Panc1 (cell line): Measurements from ENCODE around the gene SIK3. TPM values are rescaled to one million over a fixed set of nuclear protein-coding genes. Genes with fewer than 3 reads are reported as not detected.
A peak's percentile ranks its signal among the peaks of the same experiment; 100 is the strongest.

Source experiments
- ATAC-seq: fragments of 200-7000 bp; cut with Tn5 transposase; 2 replicates; pipeline ENCODE4 v1.9.1; 2020; ENCODE audit warnings: mild to moderate bottlenecking, moderate library complexity
- BruUV-seq: library from RNA; stranded (reverse); fragments of 400-500 nt; replicated peaks from 2 replicates; lab custom pipeline; 2021; lab: Mats Ljungman, UMichigan
- CTCF ChIA-PET: fragments of 300-600 bp; sonication (Branson Sonifier 250); formaldehyde crosslinking; loops from one replicate; lab custom pipeline; 2022; ENCODE audit warnings: antibody characterized with exemption; lab: Charles Lee
- POLR2A ChIA-PET: fragments of 300-600 bp; sonication (Branson Sonifier 250); formaldehyde crosslinking; loops from one replicate; lab custom pipeline; 2022; ENCODE audit warnings: antibody characterized with exemption; lab: Charles Lee
- DNase-seq: peaks from one replicate; pipeline ENCODE4 v3.0.0-alpha.2; 2010; ENCODE audit warnings: low read depth, low spot score
- H3K27ac ChIP-seq: 2 replicates; pipeline ENCODE4 v1.5.1; 2011; ENCODE audit warnings: mild to moderate bottlenecking, low read length, inconsistent platforms
- H3K27me3 ChIP-seq: fragments of 200-500 bp; sonication (Bioruptor generic); 2 replicates; pipeline ENCODE4 v1.6.0; 2014; ENCODE audit warnings: low read length, inconsistent platforms; ENCODE audit not compliant: control insufficient read depth, insufficient read depth
- H3K36me3 ChIP-seq: fragments of 200-500 bp; sonication (Bioruptor generic); 2 replicates; pipeline ENCODE4 v1.5.1; 2014; ENCODE audit warnings: inconsistent platforms, mild to moderate bottlenecking, low read length, moderate library complexity; ENCODE audit not compliant: control insufficient read depth, insufficient read depth
- H3K4me1 ChIP-seq: 2 replicates; pipeline ENCODE4 v1.5.1; 2011; ENCODE audit warnings: inconsistent platforms, mild to moderate bottlenecking, low read length, moderate library complexity; ENCODE audit not compliant: control insufficient read depth, insufficient read depth
- H3K4me3 ChIP-seq, 2 experiments: 2 replicates each; pipeline ENCODE4 v1.5.1; 2011 to 2012; ENCODE audit warnings: low read depth in 2 of 2, low read length in 2 of 2, mild to moderate bottlenecking in 2 of 2, inconsistent platforms in 1 of 2, moderate library complexity in 1 of 2
- H3K9me3 ChIP-seq: fragments of 200-500 bp; sonication (Bioruptor generic); 2 replicates; pipeline ENCODE4 v1.5.1; 2014; ENCODE audit warnings: low read depth, mild to moderate bottlenecking, inconsistent platforms, low read length, moderate library complexity; ENCODE audit not compliant: control insufficient read depth, insufficient read depth
- CTCF ChIP-seq: fragments of 450-650 bp; IDR thresholded peaks from 2 replicates; pipeline ENCODE4 v1.5.1; 2017; ENCODE audit warnings: mild to moderate bottlenecking
- POLR2AphosphoS5 ChIP-seq: IDR thresholded peaks from 2 replicates; pipeline ENCODE4 v1.6.1; 2012; ENCODE audit warnings: mild to moderate bottlenecking, low read depth, low read length, moderate library complexity
- REST ChIP-seq, 2 experiments: IDR thresholded peaks; 2 replicates each; pipeline ENCODE4 v1.6.1; 2011 to 2012; ENCODE audit warnings: low read depth in 2 of 2, control low read depth in 1 of 2, low read length in 1 of 2, mild to moderate bottlenecking in 1 of 2, moderate library complexity in 1 of 2; ENCODE audit not compliant: insufficient read depth in 1 of 2
- SIN3A ChIP-seq: IDR thresholded peaks from 2 replicates; pipeline ENCODE4 v1.6.1; 2012; ENCODE audit warnings: low read depth, mild to moderate bottlenecking, low read length, moderate library complexity, borderline replicate concordance; ENCODE audit not compliant: insufficient read depth
- TCF7L2 ChIP-seq: IDR thresholded peaks from 2 replicates; pipeline ENCODE4 v1.6.1; 2011; ENCODE audit warnings: mild to moderate bottlenecking, low read depth, low read length, inconsistent platforms
- in situ Hi-C: cut with HindIII; loops from 2 replicates; pipeline ENCODE4 v1.10.0; 2016; ENCODE audit warnings: low sequenced_read_pairs, low pct_unique_long_range_greater_than_20kb
- intact Hi-C: fragments of 100-400 bp; cut with micrococcal nuclease; formaldehyde crosslinking; loops from one replicate; pipeline ENCODE4 v1.10.0; 2022; ENCODE audit not compliant: unreplicated experiment
- total RNA-seq: library from RNA; stranded (reverse); gene quantifications from one replicate; pipeline ENCODE4 v1.2.1, GENCODE V29; 2021; ENCODE audit not compliant: unreplicated experiment

The SIK3 gene
- total RNA-seq, 1 experiment from 2014 or later, result 39.7 TPM

GRCh38 chr11:117073539-117073938, 24.7 kb downstream of the SIK3 start:
- TF ChIP-seq POLR2AphosphoS5, result no peak
- intact Hi-C loops, result no loop called here
- H3K4me1 ChIP-seq, result peaks cover 48% of the 10 kb centered on the region
- ATAC-seq (0 out of 2 replicates have a peak, but pooled peaks have one; percentile 6), DNase-seq (no peak)
- H3K27ac ChIP-seq, result 0 out of 2 replicates have a peak overlapping the region, but pooled peaks have one; percentile 18
- no TSS peak for BruUV-seq
- ChIA-PET CTCF (no interaction called here), POLR2A (no interaction called here)
- H3K9me3 ChIP-seq, result no peaks in the 10 kb centered on the region
- H3K36me3 ChIP-seq, result no peaks in the 10 kb centered on the region
- in situ Hi-C loops, result no loop called here
- no peak overlapping the region for H3K4me3 ChIP-seq
- no peaks in the 10 kb centered on the region for H3K27me3 ChIP-seq

GRCh38 chr11:117072517-117073461, 25.4 kb downstream of the SIK3 start:
- Histone ChIP-seq H3K4me1 (peaks cover 43% of the 10 kb centered on the region), H3K27ac (peak overlapping the region; percentile 55), H3K27me3 (no peaks in the 10 kb centered on the region), H3K4me3 (no peak overlapping the region), H3K9me3 (no peaks in the 10 kb centered on the region), H3K36me3 (no peaks in the 10 kb centered on the region)
- POLR2A ChIA-PET, result interaction anchor here (0.6 kb wide), 1 partner anchor 186 kb away, joined by 3 read pairs; no protein-coding TSS in a partner anchor
- in situ Hi-C loops, result no loop called here
- CTCF ChIA-PET, result no interaction called here
- intact Hi-C loops, result no loop called here
- BruUV-seq, result TSS peak; percentile 2
- DNase-seq (peak; percentile 91), ATAC-seq (peak; percentile 89)
- TF ChIP-seq TCF7L2, result peak; percentile 80
- TF ChIP-seq REST (IDR thresholded peaks at IDR 0.05; ENCODE audit: insufficient read depth in 1 of 2, low read depth in 2 of 2, low read length in 1 of 2), result no peak
- no peak for TF ChIP-seq SIN3A
- peak; percentile 50; the same call in 1 of the 2 replicates for TF ChIP-seq POLR2AphosphoS5
- no peak for TF ChIP-seq CTCF

- CTCF ChIA-PET, result no interaction called here
- ATAC-seq (no peak), DNase-seq (no peak)
- Histone ChIP-seq H3K27me3 (no peaks in the 10 kb centered on the region), H3K36me3 (no peaks in the 10 kb centered on the region), H3K27ac (no peak overlapping the region), H3K9me3 (no peaks in the 10 kb centered on the region), H3K4me1 (peaks cover 33% of the 10 kb centered on the region), H3K4me3 (no peak overlapping the region)
- TF ChIP-seq TCF7L2 (no peak), CTCF (no peak), REST (IDR thresholded peaks at IDR 0.05; ENCODE audit: insufficient read depth in 1 of 2, low read depth in 2 of 2, low read length in 1 of 2) (no peak), POLR2AphosphoS5 (no peak), SIN3A (no peak)
- intact Hi-C loops (no loop called here), in situ Hi-C loops (no loop called here)
- no TSS peak for BruUV-seq
- POLR2A ChIA-PET, result no interaction called here
Measured at GRCh38 chr11:117071344-117071787, 26.9 kb downstream of the SIK3 start.
